Activated effector memory CD4-positive, alpha-beta T cell treated with anti-CD3 and anti-CD28 coated beads, Interleukin-2, amount 50 U/mL, for 16 hours (primary cell): ENCODE results near the gene CCNO.

Experiments
- DNase-seq: peaks from one replicate; pipeline ENCODE4 v3.0.0-alpha.2; 2020

CCNO gene

DNA sequence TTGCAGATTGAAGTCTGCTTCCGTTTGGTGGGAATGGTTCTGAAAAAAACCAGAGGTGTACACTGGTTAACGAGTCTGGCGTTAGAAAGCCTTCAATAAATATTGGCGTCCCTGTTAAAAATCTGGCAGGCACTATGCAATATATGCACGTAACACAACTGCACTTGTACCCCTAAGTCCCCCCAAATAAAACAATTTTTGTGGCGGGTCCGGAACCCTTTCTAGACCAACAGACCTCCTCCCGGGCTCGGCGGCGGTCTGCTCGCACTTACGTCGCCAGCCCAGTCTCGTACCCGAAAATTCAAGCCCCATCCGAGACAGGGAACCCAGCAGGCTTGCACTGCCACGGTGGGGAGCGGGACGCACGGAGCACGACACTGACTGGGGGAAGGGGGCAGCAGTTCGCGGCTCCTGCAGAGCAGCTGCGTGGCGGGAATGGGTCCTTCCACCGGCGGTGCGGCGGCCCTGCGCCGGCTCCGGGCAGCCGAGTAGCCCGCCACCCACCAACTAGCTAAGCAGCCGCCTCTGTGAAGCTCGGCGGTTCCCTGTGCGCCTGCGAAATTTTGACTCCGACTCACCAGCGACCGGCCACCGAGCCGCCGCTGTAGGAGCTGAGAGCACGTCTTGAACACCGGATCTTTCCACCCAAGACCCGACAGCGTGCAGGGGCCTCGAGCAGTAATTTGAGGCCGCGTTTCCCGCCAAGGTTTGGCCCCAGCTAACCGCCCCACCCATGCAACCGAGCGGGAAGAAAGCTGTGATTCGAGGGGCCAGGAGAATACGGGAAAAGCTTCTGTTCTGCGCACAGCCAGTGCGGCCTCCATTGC, 10.2 kb downstream of the CCNO start:
- no peak for DNase-seq

DNA sequence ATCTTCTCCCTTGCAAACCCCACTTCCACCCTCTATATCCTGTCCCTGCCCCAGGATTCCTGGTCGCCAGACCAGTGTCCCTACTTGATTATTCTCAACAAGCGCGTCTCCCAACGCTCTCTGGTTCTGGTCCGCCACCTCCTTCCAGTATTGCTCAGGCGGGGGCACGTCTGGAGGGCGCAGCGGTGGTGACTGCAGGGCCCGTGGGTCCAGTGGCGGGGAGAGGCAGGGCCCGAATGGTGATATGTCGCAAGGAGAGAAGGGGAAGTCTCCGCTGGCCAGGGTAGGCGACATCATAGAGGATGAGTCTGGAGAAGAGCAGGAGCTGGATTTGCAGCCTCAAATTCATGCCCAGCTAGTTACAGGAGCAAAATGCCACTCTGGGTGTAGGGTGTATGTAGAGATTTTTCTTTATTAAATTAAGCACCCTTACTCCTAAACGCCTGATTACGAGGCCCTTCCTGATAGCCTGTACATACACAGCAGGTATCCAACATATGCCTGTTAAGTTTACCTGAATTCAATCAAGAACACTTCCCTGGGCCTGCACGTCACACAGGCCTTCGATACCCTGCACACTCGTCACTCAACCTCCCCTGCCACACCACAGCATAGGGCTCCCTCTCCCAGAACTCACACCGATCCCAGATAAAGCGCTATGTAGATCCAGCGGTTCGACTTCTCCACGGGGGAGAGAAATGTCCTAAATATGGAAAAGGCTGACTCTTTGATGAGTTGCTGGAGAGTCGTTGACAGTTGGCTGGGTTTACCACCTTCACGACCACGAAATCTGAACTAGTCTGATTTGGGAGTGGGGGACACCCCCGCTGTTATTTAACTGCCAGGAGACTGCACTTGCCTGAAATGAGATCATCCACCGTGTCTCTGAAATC, 11.1 kb downstream of the CCNO start:
- no peak for DNase-seq

GRCh38 chr5:55220433-55221185, 12.8 kb downstream of the CCNO start:
- no peak for DNase-seq

DNA sequence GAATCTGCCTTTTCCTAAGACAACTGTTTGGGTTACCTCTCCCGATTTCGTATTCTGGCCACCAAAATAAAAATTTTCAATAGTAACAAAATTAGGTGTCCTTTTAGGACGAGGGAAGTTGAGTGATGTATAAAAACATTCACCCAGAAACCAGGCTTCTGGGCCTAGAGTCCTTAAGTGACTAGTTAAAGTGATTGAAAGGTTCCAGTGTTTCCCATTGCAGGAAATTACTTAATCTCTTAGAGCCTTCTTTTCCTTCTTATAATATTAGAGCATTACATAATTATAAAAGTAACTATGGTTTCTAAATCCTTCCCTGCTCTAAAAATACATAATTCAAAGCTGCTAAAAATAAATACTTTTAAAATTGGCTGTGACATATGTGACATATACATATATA, 13.6 kb downstream of the CCNO start:
- no peak for DNase-seq

DNA sequence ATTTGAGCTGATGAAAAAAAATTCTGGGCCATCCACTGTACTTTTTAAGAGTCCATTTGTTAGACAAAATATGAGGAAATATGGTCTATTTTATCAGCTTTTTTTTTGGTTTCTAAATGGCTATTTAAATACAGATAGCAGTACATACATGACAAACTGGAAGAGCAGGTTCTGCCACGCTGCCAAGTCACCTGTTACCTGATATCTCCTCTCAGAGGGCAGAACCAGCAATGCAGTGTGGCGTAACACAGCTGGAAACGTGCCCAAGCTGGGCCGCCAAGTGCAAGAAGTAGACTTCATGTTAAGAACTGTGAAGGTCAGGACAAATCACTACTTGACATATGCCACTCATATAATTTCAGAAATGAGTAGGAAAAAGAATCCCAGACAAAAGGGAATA, 14.4 kb downstream of the CCNO start:
- DNase-seq, result no peak

DNA sequence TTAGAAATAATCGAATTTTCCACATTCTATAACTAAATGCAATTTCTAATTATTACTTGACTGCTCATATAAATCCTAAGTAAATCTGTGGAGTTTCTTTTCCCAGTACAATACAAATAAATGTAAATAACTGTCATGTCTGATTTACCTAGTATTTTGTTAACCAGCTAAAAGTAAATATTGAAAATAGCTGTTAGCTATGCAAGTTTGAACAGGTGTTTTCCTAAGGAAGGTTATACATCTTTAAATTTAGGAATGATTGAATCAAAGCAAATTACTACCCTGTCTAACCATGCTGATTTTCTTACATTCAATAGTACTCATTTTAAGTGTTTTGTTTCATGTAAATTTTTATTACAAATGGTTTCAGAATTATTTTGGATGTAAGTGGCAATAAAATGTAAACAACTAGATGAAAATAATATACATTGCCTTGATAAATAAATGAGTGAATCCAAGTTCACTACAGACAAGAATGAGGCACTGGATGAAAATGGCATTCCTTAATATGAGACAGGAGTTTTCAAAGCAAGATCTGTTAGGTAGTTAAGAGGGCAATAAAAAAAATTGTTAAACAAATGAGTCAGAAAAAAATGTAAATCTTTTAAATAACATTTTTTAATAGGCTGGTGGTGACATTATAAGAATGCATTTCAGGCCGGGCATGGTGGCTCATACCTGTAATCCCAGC, 22.1 kb downstream of the CCNO start:
- no peak for DNase-seq

- DNase-seq, result no peak
These were observed 28.4 kb downstream of the CCNO start for GRCh38 chr5:55205001-55205400.

- no peak for DNase-seq
These were observed 42.2 kb downstream of the CCNO start for GRCh38 chr5:55191165-55191564.

- DNase-seq, result no peak
These were observed 44.5 kb downstream of the CCNO start for GRCh38 chr5:55188656-55189540.

- no peak for DNase-seq
These were observed 46.0 kb downstream of the CCNO start for GRCh38 chr5:55187370-55187769.
